WTC11 (cell line): ENCODE measurements around the gene CGNL1. TPM values are rescaled to one million over a fixed set of nuclear protein-coding genes. Genes with fewer than 3 reads are reported as not detected.

Experiments used
- ATAC-seq: fragments of 200-7000 bp; cut with Tn5 transposase; 2 replicates; pipeline ENCODE4 v1.10.0; 2021; ENCODE audit warnings: mild to moderate bottlenecking, moderate library complexity
- CTCF ChIA-PET: fragments of 300-600 bp; sonication (Branson Sonifier 250); formaldehyde crosslinking; loops from one replicate; lab custom pipeline; 2021; ENCODE audit warnings: antibody characterized with exemption; lab: Charles Lee
- POLR2A ChIA-PET: fragments of 350-600 bp; sonication (Branson Sonifier 250); formaldehyde crosslinking; loops from one replicate; lab custom pipeline; 2021; ENCODE audit warnings: antibody characterized with exemption; lab: Charles Lee
- DNase-seq: peaks from one replicate; pipeline ENCODE4 v3.0.0; 2021; ENCODE audit warnings: low spot score
- H3K27ac Mint-ChIP-seq: 2 replicates; pipeline ENCODE4 v1.8.0; 2021; ENCODE audit warnings: mixed read lengths
- H3K27me3 Mint-ChIP-seq: 2 replicates; pipeline ENCODE4 v1.8.0; 2021; ENCODE audit warnings: low read depth, mild to moderate bottlenecking, moderate library complexity, mixed read lengths
- H3K36me3 Mint-ChIP-seq: 2 replicates; pipeline ENCODE4 v1.8.0; 2021; ENCODE audit warnings: mixed read lengths
- H3K4me1 Mint-ChIP-seq: 2 replicates; pipeline ENCODE4 v1.8.0; 2022; ENCODE audit warnings: mixed read lengths
- H3K4me3 Mint-ChIP-seq: 2 replicates; pipeline ENCODE4 v1.8.0; 2021; ENCODE audit warnings: mild to moderate bottlenecking, moderate library complexity, mixed read lengths
- H3K9me3 Mint-ChIP-seq: 2 replicates; pipeline ENCODE4 v1.8.0; 2021; ENCODE audit warnings: mixed read lengths
- AR ChIP-seq: fragments of 250-450 bp; sonication (Bioruptor Pico); IDR thresholded peaks from 2 replicates; pipeline ENCODE4 v1.9.0; 2021; ENCODE audit warnings: mild to moderate bottlenecking
- ATF2 ChIP-seq: sonication (generic); formaldehyde crosslinking; IDR thresholded peaks from 2 replicates; pipeline ENCODE4 v1.8.1; 2022; ENCODE audit warnings: low read depth, missing genetic modification reagents, borderline replicate concordance
- ATF6 ChIP-seq: sonication (generic); formaldehyde crosslinking; IDR thresholded peaks from 2 replicates; pipeline ENCODE4 v1.8.1; 2023; ENCODE audit warnings: mild to moderate bottlenecking, missing genetic modification reagents
- CDX4 ChIP-seq: fragments of 250-450 bp; sonication (Bioruptor Pico); IDR thresholded peaks from 2 replicates; pipeline ENCODE4 v1.9.0; 2021; ENCODE audit warnings: moderate library complexity, mild to moderate bottlenecking, inconsistent platforms, borderline replicate concordance
- CREM ChIP-seq: sonication (generic); formaldehyde crosslinking; IDR thresholded peaks from 2 replicates; pipeline ENCODE4 v1.8.1; 2022; ENCODE audit warnings: mild to moderate bottlenecking, missing genetic modification reagents, moderate library complexity
- ESRRA ChIP-seq: sonication (generic); formaldehyde crosslinking; IDR thresholded peaks from 2 replicates; pipeline ENCODE4 v1.8.1; 2022; ENCODE audit warnings: mild to moderate bottlenecking, missing genetic modification reagents, borderline replicate concordance
- ETV6 ChIP-seq: sonication (generic); formaldehyde crosslinking; IDR thresholded peaks from 2 replicates; pipeline ENCODE4 v1.8.1; 2022; ENCODE audit warnings: mild to moderate bottlenecking, missing genetic modification reagents
- GRHL2 ChIP-seq: fragments of 250-450 bp; sonication (Bioruptor Pico); IDR thresholded peaks from 2 replicates; pipeline ENCODE4 v1.8.0; 2022; ENCODE audit warnings: mild to moderate bottlenecking, moderate library complexity; ENCODE audit not compliant: insufficient replicate concordance, severe bottlenecking
- JAZF1 ChIP-seq: fragments of 250-450 bp; sonication (Bioruptor Pico); IDR thresholded peaks from 2 replicates; pipeline ENCODE4 v1.9.0; 2021; ENCODE audit warnings: moderate library complexity, mild to moderate bottlenecking, inconsistent platforms
- KAT7 ChIP-seq: sonication (generic); formaldehyde crosslinking; IDR thresholded peaks from 2 replicates; pipeline ENCODE4 v1.8.1; 2023; ENCODE audit warnings: missing genetic modification reagents, mild to moderate bottlenecking, borderline replicate concordance
- NFATC4 ChIP-seq: fragments of 250-450 bp; sonication (Bioruptor Pico); IDR thresholded peaks from 2 replicates; pipeline ENCODE4 v1.9.0; 2021; ENCODE audit warnings: mild to moderate bottlenecking
- PRDM15 ChIP-seq: sonication (generic); formaldehyde crosslinking; IDR thresholded peaks from 2 replicates; pipeline ENCODE4 v1.8.0; 2022; ENCODE audit warnings: missing genetic modification reagents
- SMAD3 ChIP-seq: sonication (generic); formaldehyde crosslinking; IDR thresholded peaks from 2 replicates; pipeline ENCODE4 v1.8.0; 2022; ENCODE audit warnings: missing genetic modification reagents, mild to moderate bottlenecking, borderline replicate concordance
- TCF7 ChIP-seq: sonication (generic); formaldehyde crosslinking; IDR thresholded peaks from 2 replicates; pipeline ENCODE4 v1.8.0; 2022; ENCODE audit warnings: mild to moderate bottlenecking, low read depth, missing genetic modification reagents, moderate library complexity
- USF1 ChIP-seq: sonication (generic); formaldehyde crosslinking; IDR thresholded peaks from 2 replicates; pipeline ENCODE4 v1.8.0; 2022; ENCODE audit warnings: mild to moderate bottlenecking, missing genetic modification reagents
- ZNF219 ChIP-seq: sonication (generic); formaldehyde crosslinking; IDR thresholded peaks from 2 replicates; pipeline ENCODE4 v1.8.0; 2023; ENCODE audit warnings: missing genetic modification reagents, mild to moderate bottlenecking, borderline replicate concordance
- ZNF281 ChIP-seq: sonication (generic); formaldehyde crosslinking; IDR thresholded peaks from 2 replicates; pipeline ENCODE4 v1.8.0; 2023; ENCODE audit warnings: mild to moderate bottlenecking, missing genetic modification reagents
- ZNF396 ChIP-seq: fragments of 250-450 bp; sonication (Bioruptor Pico); IDR thresholded peaks from 2 replicates; pipeline ENCODE4 v1.8.0; 2021; ENCODE audit warnings: mild to moderate bottlenecking, moderate library complexity, borderline replicate concordance
- total RNA-seq: library from RNA; stranded (reverse); gene quantifications from 3 replicates; pipeline ENCODE4 v1.2.3, GENCODE V29; 2021

CGNL1 gene
- total RNA-seq, 1 experiment from 2014 or later: 57.3 TPM

- H3K9me3 Mint-ChIP-seq: no peaks in the 10 kb centered on the region
- H3K27me3 Mint-ChIP-seq: no peaks in the 10 kb centered on the region
- DNase-seq (no peak), ATAC-seq (no peak)
- ChIA-PET POLR2A (interaction anchor here (0.6 kb wide), 1 partner anchor 27 kb away, joined by 4 read pairs; no protein-coding TSS in a partner anchor), CTCF (interaction anchor here (0.6 to 3.9 kb wide), 5 partner anchors 20 to 145 kb away, joined by 3 to 13 read pairs (median 5); no protein-coding TSS in a partner anchor)
- H3K36me3 Mint-ChIP-seq: no peaks in the 10 kb centered on the region
- peak overlapping the region; percentile 90; the same call in 1 of the 2 replicates for H3K27ac Mint-ChIP-seq
- TF ChIP-seq TCF7 (CRISPR knock-in tag): no peak
- no peak for TF ChIP-seq SMAD3 (CRISPR knock-in tag)
- no peak for TF ChIP-seq ZNF281
- TF ChIP-seq GRHL2 (CRISPR knock-in tag): no peak
- TF ChIP-seq ETV6 (CRISPR knock-in tag): no peak
- TF ChIP-seq ESRRA: no peak
- TF ChIP-seq CREM (CRISPR knock-in tag): no peak
- TF ChIP-seq AR (CRISPR knock-in tag): no peak
- peaks cover 90% of the 10 kb centered on the region for H3K4me1 Mint-ChIP-seq
- no peak overlapping the region for H3K4me3 Mint-ChIP-seq
Observed at GRCh38 chr15:57382969-57383368, 6.7 kb downstream of the CGNL1 start.

- Mint-ChIP-seq H3K36me3 (no peaks in the 10 kb centered on the region), H3K4me3 (no peak overlapping the region)
- CTCF ChIA-PET: interaction anchor here (0.7 to 3.9 kb wide), 4 partner anchors 19 to 43 kb away, joined by 3 to 13 read pairs (median 6); no protein-coding TSS in a partner anchor
- no peak for TF ChIP-seq KAT7 (CRISPR knock-in tag)
- no peak for TF ChIP-seq PRDM15 (CRISPR knock-in tag)
- no peak for TF ChIP-seq ATF6 (CRISPR knock-in tag)
- TF ChIP-seq CDX4 (CRISPR knock-in tag): no peak
- TF ChIP-seq ATF2: no peak
- no peak for TF ChIP-seq USF1
- TF ChIP-seq JAZF1 (CRISPR knock-in tag): no peak
- no peak for TF ChIP-seq NFATC4 (CRISPR knock-in tag)
- TF ChIP-seq TCF7 (CRISPR knock-in tag): no peak
- TF ChIP-seq ZNF396 (CRISPR knock-in tag): no peak
- no peak for TF ChIP-seq ZNF219 (CRISPR knock-in tag)
Observed at GRCh38 chr15:57384024-57384423, 7.7 kb downstream of the CGNL1 start.

More at GRCh38 chr15:57384024-57384423, 7.7 kb downstream of the CGNL1 start:
- H3K4me1 Mint-ChIP-seq: peaks cover 94% of the 10 kb centered on the region
- POLR2A ChIA-PET: no interaction called here
- no peak overlapping the region for H3K27ac Mint-ChIP-seq
- H3K9me3 Mint-ChIP-seq: no peaks in the 10 kb centered on the region
- ATAC-seq: no peak
- H3K27me3 Mint-ChIP-seq: no peaks in the 10 kb centered on the region
- no peak for DNase-seq
